HG02840 (cell line): Measurements from ENCODE around the gene WASHC2A.
A peak's percentile ranks its signal among the peaks of the same experiment; 100 is the strongest.
"Not testable (repeated sequence)": the region's sequence is repeated elsewhere in the genome, so short reads cannot be mapped to it uniquely, and the experiment has no call there.

ENCODE experiments used
- ATAC-seq: cut with Tn5 transposase; IDR thresholded peaks from one replicate; pipeline ENCODE4 v1.9.1; 2021; ENCODE audit warnings: mild to moderate bottlenecking, moderate library complexity, moderate number of reproducible peaks; ENCODE audit not compliant: unreplicated experiment, low FRiP score

The WASHC2A gene

DNA sequence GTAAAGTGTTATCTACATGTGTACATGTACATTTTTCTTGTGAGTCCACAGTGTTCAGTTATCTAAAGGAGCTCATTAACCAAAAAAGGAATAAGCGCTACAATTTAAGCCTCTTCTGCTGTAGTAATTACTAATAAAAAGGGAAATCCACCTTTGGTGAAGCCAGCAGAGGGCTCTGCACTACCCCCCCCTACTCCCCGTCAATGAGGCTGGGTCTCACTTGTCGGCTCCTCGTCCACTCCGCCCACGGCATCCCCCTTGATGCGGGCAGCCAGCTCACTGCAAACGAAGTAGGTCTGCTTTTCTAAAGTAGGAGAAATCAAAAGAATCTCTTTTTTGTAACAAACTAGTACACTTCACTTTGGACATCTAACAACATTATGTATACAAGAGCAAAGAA lies 4.7 kb upstream of the WASHC2A start:
- no peak for ATAC-seq

DNA sequence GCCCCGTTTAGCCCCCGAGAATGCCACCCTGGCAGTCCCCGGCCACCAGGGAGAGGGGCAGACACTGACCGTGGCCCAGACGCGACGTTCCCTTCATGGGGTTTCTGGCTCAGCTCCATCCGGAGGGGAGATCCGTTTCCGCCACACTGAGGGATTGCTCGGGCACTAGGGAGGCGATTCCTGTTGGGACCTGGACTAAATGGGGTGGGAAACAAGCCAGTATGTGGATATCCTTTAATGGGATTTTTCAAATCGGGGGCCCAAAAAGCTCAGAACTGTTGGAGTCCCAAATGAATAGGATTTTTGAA lies 552 bp downstream of the WASHC2A start:
- ATAC-seq = not testable (repeated sequence)

DNA sequence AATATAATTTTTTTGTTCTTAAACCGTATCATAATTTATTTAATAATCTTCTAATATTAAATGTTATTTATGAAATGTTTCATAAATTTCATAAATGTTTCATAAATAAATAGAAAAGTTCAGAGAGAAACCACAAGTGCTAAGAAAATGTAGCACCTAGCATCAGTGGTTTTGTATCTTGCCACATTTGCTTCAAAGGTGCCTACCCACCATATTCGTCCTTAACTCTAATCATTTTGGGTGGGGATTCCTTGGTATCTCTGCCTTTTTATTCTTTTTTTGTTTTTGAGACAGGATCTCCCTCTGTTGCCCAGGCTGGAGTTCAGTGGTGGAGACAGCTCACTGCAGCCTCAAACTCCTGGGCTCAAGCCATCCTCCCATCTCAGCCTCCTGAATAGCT lies 7.4 kb downstream of the WASHC2A start:
- not testable (repeated sequence) for ATAC-seq

DNA sequence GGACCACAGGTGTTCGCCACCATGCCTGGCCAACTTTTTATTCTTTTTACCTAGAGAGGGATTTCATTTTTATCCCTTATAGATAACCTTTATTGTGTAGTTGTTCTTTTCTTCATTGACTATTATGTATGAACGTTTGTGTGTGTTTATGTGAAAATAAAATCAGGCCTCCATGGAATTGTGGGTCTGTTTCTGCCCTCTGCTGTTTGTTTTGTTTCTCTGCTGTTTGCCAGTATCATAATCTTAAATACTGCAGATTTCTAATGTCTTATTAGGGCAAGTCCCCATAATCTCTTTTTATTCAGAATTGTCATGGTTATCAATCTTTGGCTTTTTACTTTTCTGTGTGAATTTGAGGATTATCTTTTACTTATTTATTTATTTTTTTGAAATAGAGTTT lies 7.8 kb downstream of the WASHC2A start:
- ATAC-seq = not testable (repeated sequence)

DNA sequence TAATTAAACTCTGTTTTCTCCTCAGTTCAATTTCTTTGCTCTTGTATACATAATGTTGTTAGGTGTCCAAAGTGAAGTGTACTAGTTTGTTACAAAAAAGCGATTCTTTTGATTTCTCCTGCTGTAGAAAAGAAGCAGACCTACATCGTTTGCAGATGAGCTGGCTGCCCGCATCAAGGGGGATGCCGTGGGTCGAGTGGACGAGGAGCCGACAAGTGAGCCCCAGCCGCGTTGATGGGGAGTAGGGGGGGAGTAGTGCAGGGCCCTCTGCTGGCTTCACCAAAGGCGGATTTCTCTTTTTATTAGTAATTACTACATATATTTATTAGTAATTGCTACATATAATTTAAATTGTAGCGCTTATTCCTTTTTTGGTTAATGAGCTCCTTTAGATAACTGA lies 23.6 kb downstream of the WASHC2A start:
- not testable (repeated sequence) for ATAC-seq

DNA sequence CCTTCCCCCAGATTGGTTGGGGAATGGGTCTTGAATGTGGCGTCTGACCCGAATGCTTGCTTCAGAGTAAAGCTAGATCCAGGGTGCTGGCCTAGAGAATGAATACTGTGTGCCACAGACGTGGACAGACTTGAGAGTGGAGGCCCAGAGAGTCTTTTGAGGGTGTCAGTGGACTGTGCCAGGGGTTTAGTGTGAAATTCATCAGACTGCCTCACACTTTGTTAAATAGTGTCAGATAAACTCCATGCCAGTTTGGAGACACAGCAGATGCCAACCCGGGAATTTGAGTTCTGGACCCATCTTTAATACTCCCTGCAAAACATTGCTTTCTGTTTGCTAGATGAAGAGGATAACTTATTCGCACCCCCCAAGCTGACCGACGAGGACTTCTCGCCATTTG lies 25.2 kb downstream of the WASHC2A start:
- not testable (repeated sequence) for ATAC-seq

DNA sequence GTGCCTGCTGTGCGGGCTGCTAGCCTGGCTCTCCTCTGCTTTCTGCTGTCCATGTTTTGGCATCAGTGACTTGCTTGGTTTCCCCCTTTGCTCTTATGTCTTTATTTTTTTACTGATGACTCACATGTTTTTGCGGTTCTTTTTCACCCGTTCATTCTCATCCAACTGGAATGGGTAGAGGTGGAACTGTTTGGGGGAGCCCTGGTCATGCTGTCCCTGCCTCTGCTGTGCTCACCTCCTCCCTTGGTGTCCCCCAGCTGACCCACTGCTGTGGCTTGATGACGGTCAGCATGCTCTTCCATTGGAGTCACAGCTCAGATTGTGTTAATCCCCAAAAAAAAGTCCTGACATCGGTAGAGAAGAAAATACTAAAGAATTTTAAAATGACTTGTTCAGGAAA lies 26.9 kb downstream of the WASHC2A start:
- not testable (repeated sequence) for ATAC-seq

DNA sequence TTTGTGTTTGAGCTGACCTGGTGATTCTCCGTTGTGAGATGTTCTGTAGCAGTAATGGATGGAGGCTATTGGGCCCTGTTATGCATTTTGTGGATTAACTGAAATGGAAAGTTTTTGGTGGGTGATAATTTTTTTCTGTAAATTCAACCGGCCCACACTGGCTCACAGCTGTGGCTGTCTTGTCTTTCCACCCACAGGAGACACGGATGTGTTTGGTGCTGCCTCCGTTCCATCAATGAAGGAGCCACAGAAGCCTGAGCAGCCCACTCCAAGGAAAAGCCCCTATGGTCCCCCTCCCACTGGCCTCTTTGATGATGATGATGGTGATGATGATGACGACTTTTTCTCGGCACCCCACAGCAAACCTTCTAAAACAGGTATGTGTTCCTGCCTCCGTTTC lies 27.6 kb downstream of the WASHC2A start:
- not testable (repeated sequence) for ATAC-seq

DNA sequence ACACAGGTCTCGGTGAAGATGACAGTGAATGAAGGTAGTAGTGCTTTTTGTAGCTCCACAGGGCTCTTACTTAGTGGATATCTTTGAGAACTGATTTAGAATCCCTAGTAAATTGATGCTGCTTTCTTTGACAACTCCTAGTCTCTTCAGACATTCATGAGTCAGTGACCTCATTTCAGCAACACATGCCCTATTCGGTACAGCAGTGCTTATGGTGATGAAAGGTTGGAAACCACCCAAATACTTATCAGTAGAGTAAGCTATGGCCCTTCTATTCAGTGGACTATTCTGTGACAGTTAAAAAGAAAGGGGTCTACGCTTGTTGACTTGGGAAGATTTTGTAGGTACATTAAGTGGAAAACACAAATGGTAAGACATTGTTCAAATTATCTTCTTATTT lies 29.0 kb downstream of the WASHC2A start:
- not testable (repeated sequence) for ATAC-seq

DNA sequence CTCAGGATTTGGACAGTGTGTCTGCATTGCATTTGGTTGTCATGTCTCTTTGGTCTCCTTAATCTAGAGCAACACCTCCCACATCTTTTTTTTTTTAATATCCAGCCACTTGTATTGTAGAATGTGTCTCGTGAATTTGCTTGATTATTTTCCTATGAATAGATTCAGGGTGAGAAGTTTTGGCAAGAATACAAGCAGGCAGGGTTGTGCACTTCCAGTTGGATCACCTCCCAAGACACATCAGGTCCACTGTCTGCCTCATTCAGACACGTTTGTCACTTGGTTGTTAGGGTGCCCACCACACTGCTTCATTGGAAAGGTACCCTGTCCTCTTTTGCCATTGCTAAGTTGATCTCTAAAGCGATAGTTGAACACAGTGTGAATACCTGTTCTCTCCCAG lies 30.9 kb downstream of the WASHC2A start:
- ATAC-seq = not testable (repeated sequence)

DNA sequence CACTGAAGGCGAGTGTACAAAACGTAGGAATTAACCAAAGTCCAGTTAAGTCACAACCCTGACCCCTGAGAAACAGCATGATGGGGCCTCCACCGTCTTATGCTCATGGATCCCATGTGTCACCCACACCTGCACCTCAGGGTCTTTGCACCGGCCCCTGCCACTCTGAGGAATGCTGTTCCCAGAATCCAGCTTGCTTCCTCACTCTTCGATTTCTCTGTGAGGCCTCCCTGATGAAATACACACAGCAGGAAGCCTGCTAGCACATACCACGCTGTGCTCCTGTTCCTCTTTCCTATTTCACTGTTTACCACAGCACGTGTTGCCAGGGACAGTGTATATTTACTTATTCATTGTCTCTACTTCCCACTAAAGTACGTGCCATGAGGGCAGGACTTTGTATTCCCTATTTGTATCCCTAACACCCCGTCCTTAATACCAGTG lies 33.4 kb downstream of the WASHC2A start:
- ATAC-seq = not testable (repeated sequence)

DNA sequence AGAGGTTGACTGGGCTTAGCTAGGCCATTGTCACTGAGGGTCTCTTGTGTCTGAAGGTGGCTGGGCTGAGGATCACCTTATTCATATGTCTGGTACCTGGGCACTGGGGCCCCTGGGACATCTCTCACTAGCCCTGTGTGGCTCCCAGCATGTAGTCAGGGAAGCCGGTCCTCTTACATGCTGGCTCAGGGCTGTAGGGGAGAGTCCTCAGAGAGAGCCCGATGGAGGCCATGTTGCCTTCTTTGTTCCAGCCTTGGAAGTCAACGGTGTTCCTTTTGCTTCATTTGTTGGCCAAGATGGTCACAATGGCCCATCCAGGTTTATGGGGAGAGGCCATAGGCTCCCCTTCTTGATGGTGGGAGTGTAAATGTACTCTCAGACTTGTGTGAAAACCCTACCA lies 34.0 kb downstream of the WASHC2A start:
- not testable (repeated sequence) for ATAC-seq

DNA sequence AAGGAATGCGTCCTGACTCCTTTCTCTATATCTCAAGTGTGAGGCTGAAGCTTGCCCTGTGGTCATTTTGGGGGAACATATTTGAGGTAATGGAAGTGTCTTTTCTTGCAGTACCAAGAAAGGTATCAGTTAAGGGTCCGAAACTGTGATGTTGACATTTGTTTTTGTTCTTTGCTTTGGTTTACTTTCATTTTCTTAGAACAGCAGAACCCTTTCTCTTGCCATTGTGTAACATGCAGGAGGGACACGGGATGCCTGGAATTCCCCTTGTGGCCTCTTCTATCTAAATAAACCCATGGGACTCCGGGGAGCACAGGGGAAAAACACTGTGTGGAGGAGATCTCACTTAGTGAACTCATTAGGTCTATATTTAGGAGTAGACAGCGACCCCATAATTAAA lies 34.5 kb downstream of the WASHC2A start:
- ATAC-seq = peak; percentile 69

DNA sequence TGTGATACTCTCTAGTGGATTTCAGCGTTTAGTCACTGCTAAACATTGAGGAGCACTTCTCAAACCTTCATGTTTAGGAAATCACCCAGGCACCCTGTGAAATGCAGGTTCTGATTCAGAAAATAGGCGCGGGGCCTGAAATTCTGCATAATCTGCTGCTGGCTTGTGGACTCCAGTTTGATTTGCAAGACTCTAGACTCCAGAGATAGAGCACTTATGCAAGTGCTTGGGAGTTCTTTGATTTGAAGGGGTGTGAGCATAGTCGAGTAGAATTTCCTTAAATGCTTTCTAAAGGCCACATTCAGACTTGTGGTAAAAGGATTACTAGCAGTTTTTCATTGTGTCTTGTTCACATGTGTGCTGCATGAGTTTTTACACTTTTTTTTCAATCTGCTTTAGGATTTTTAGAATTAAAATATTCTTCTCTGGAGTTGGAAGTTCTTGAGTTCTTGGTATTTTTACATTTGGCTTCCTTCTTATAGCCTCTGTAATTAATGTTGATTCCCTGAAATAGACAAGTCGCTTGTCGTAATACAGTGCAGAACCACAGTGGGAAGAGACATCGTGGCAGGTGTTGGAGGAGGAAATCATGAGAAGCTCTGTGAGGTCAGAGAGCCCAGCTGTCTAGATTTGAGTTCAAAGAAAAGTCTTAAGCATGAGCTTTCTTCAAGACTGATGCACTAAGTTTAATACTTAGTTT lies 41.4 kb downstream of the WASHC2A start:
- ATAC-seq = not testable (repeated sequence)

DNA sequence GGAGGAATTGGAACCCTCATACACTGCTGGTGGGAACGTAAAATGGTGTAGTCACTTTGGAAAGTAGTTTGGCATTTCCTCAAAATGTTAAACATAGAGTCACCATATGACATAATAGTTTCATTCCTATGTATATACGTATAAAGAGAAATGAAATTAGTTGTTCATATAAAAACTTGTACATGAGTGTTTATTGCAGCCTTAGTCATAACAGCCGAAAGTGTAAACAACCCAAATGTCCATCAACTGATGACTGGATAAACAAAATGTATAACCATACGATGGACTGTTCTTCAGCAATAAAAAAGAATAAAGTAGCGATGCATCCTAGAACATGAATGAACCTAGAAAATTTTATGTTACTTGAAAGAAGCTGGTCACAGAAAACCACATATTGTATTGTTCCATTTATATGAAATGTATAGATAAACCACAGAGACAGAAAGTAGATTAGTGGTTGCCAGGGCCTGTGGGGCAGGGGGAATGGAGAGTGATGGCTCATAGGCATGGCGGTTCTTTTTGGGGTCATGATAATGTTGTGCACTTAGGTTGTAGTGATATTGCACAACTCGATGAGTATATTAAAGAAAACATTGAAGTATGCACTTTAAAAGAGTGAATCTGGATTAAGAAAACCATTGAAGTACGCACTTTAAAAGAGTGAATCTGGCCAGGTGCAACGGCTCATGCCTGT lies 44.8 kb downstream of the WASHC2A start:
- ATAC-seq = not testable (repeated sequence)

DNA sequence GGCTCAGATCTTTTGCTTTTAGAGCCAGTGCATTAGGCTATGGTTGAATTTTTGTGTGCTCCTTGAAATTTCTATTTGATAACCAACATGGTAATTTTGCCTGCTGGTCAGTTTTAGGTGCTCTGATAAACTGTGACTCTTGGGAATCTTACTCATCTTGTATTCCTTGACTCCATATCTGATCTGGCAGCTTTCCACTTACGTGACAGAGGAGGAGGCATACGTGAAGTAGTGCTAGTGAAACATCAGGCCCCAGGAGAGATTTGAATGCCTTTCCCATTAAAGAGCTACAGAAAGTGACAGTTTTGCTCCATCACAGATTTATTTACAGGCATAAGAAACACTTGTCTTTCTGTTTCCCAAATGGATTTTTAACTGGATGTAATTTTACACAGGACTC lies 59.0 kb downstream of the WASHC2A start:
- not testable (repeated sequence) for ATAC-seq

DNA sequence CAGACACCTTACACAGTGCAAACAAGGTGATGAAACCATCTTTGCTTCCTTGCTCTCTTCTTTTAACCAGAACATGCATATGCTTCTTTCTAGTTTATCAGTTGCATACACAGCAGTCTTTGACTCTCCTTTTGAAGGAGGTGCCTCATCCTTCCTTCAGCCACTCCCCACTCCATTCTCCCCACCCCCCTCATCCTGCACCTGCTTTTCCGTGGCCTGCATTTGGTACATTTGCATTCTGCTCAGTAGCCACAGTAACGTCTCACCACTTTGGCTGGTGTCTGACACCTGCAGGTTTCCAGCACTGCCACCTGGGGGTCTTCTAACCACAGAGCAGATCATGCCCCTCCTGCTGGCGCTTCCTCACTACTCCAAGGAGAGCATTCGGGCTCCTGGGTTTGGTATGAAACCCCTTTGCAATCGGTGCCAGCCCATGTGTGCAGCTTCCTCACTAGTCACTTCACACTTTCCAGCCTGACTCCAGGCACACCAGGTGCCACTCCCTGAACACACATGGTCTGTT lies 60.1 kb downstream of the WASHC2A start:
- not testable (repeated sequence) for ATAC-seq

DNA sequence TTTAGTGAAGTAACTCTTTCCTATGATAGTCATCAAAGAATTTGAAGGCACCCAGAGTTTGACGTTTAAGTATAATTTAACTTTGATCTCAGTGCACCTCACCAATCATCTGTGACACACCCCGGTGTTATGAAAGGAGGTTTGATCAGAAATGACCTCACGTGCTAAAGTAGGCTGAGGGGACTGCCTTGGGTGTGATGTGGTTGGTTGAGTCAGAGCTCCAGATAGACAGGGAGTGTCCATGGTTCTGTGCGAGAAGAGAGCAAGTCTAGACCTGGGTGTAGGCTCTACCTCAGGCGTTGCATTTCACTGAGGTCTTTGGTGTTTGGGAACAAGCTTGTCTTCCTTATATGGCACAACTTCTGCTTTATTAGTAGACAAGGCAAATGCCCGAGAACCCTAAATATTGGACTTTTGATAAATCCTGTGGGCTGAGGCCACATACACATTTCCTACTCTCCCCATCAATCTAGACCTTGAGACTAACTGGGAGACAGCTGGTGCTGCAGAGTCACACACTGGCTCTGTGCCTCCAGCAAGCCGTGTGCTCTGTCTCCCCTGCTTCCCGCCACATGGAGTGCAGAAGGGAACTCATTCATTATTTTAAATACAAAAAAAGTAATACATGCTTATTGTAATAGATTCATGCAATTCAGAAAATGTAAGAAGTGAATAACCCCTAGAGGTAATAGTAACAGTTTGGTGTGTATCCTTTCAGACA lies 63.7 kb downstream of the WASHC2A start:
- not testable (repeated sequence) for ATAC-seq

DNA sequence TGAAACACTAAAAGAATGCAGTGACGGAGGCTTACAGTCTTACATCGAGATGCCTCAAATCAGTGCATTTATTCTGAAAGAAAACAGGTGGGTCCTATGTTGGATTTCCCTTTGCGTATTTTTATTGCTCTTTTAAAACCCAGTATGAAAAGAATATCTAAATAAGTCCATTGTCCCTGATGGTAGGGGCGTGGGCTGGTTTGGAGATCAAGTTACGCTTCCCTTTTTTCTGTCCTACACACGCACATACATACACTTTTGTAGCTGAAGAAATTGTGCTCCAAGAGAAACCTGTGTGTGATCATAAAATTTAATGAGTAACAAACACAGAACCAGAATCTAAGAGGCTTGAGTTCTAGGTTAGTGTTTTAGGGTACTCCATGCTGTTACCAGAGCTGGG lies 64.6 kb downstream of the WASHC2A start:
- ATAC-seq = not testable (repeated sequence)

DNA sequence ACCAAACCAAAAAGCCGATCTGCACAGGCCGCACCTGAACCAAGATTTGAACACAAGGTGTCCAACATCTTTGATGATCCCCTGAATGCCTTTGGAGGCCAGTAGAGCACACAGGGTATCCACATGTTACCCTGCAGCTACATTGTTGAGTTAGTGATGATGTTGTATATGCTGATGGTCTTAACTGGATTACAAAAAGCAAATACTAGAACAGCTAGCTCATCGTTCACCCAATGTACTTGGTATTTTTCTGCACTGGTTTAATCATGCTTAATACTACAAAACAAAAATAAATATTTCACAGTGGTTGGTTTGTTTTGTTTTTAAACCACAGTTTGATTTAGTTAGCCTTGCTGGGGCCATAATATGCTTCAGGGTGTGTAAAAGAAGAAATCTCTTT lies 65.1 kb downstream of the WASHC2A start:
- ATAC-seq = not testable (repeated sequence)

DNA sequence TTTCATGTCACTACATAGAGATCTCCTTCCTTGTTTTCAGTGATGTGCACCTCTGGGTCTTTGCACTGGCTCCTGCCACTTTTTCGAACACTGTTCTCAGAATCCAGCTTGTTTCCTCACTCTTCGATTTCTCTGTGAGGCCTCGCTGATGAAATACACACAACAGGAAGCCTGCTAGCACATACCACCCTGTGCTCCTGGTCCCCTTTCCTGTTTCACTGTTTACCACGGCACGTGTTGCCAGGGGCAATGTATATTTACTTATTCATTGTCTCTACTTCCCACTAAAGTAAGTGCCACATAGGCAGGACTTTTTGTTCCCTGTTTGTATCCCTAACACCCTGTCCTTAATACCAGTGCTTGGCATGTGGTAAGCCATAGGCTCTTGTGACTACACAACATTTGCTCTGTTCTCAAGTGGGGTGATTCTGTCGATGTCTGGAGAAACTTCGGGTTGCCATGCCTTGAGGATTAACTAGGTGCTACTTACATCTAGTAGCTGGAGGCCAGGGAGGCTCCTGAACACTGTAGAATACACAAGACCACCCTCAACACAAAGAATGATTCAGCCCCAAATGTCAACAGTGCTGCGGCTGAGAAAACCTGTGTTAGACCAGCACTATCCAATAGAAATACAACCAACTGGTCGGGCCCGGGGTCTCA lies 75.9 kb downstream of the WASHC2A start:
- not testable (repeated sequence) for ATAC-seq
